Dermis blood vessel endothelial cell (primary cell): ENCODE results near the gene BCL6. TPM values are rescaled to one million over a fixed set of nuclear protein-coding genes. Genes with fewer than 3 reads are reported as not detected.

Experiments used
- DNase-seq: peaks from one replicate; pipeline ENCODE4 v3.0.0; 2010
- total RNA-seq: library from RNA; depleted of rRNA; stranded (reverse); fragments of >200 nt; gene quantifications from 2 replicates; pipeline ENCODE4 v1.2.3, GENCODE V29; 2014

Gene BCL6
- 1.7 and 2.2 TPM in 2 replicates for total RNA-seq

GRCh38 chr3:187745201-187746058 is at the start of gene BCL6:
BCL6 (minus strand) TSS chr3:187745468; CDS start chr3:187733693, 11,775 bp downstream.
- peak; percentile 97 for DNase-seq

GRCh38 chr3:187794731-187795130 is 49.5 kb upstream of the BCL6 start:
- DNase-seq: no peak

GRCh38 chr3:187793618-187794017 is 48.4 kb upstream of the BCL6 start:
- no peak for DNase-seq

- DNase-seq: no peak
These were observed 47.3 kb upstream of the BCL6 start for GRCh38 chr3:187792521-187792920.

GRCh38 chr3:187789872-187790271 is 44.6 kb upstream of the BCL6 start:
- no peak for DNase-seq

- no peak for DNase-seq
These were observed 44.0 kb upstream of the BCL6 start for GRCh38 chr3:187788984-187789857.

- DNase-seq: no peak
These were observed 37.8 kb upstream of the BCL6 start for GRCh38 chr3:187783098-187783497.

GRCh38 chr3:187782006-187782405 is 36.7 kb upstream of the BCL6 start:
- DNase-seq: no peak

GRCh38 chr3:187781001-187781400 is 35.7 kb upstream of the BCL6 start:
- DNase-seq: no peak

GRCh38 chr3:187778726-187779125 is 33.5 kb upstream of the BCL6 start:
- no peak for DNase-seq

- DNase-seq: peak; percentile 3
These were observed 32.2 kb upstream of the BCL6 start for GRCh38 chr3:187777331-187777941.

GRCh38 chr3:187775549-187775948 is 30.3 kb upstream of the BCL6 start:
- no peak for DNase-seq

- DNase-seq: peak; percentile 26
These were observed 29.0 kb upstream of the BCL6 start for GRCh38 chr3:187774185-187774789.

- no peak for DNase-seq
These were observed 28.2 kb upstream of the BCL6 start for GRCh38 chr3:187773233-187774184.

- DNase-seq: no peak
These were observed 25.0 kb upstream of the BCL6 start for GRCh38 chr3:187770224-187770623.

GRCh38 chr3:187769771-187770170 is 24.5 kb upstream of the BCL6 start:
- DNase-seq: no peak

- no peak for DNase-seq
These were observed 22.2 kb upstream of the BCL6 start for GRCh38 chr3:187767266-187768012.

GRCh38 chr3:187765342-187765741 is 20.1 kb upstream of the BCL6 start:
- peak; percentile 66 for DNase-seq

- no peak for DNase-seq
These were observed 18.8 kb upstream of the BCL6 start for GRCh38 chr3:187763850-187764648.

GRCh38 chr3:187762792-187763191 is 17.5 kb upstream of the BCL6 start:
- no peak for DNase-seq
